ENCODE measurements around the gene GFRA4. TPM values are rescaled to one million over a fixed set of nuclear protein-coding genes. Genes with fewer than 3 reads are reported as not detected.
A peak's percentile ranks its signal among the peaks of the same experiment; 100 is the strongest.

The GFRA4 gene
- total RNA-seq, 6 experiments from 2014 or later = not detected

DNA sequence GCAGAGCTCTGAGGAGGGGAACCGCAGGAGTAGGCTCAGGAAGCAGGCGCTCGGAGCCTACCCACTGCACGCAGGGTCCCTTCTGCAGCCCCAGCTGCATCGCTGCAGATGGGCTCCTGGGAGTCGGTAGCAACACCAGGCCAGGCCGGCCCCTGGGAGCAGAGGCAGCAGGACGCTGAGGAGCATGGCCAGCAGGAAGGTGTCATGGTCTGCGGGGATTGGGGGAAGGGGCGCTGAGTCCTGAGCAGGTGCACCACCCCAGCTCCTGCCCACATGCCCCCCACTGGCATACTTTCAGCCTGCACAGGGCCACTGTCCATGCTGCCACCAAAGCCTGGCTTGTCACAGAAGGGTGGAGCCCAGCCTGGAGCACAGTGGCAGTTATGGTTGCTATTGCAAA, 7.7 kb upstream of the GFRA4 start:
- DNase-seq = no peak
- Mint-ChIP-seq H3K4me1 (ENCODE audit: low read depth) (peaks cover 11% of the 10 kb centered on the region), H3K27ac (no peak overlapping the region), H3K9me3 (no peaks in the 10 kb centered on the region), H3K36me3 (ENCODE audit: low read depth) (peaks cover 21% of the 10 kb centered on the region; the same call in 1 of the 2 replicates), H3K4me3 (no peak overlapping the region), H3K27me3 (ENCODE audit: insufficient read depth) (peaks cover 11% of the 10 kb centered on the region)
- TF ChIP-seq CTCF (IDR thresholded peaks at IDR 0.05) = no peak

- Mint-ChIP-seq H3K27ac (no peak overlapping the region; the same call in 1 of the 2 replicates), H3K4me3 (no peak overlapping the region), H3K4me1 (ENCODE audit: low read depth) (peaks cover 11% of the 10 kb centered on the region), H3K9me3 (no peaks in the 10 kb centered on the region), H3K27me3 (ENCODE audit: insufficient read depth) (peaks cover 12% of the 10 kb centered on the region), H3K36me3 (ENCODE audit: low read depth) (peaks cover 21% of the 10 kb centered on the region; the same call in 1 of the 2 replicates)
- DNase-seq = no peak
- TF ChIP-seq CTCF (IDR thresholded peaks at IDR 0.05) = peak; percentile 29; the same call in 1 of the 2 replicates
Measured at GRCh38 chr20:3670511-3670910, 7.3 kb upstream of the GFRA4 start.

DNA sequence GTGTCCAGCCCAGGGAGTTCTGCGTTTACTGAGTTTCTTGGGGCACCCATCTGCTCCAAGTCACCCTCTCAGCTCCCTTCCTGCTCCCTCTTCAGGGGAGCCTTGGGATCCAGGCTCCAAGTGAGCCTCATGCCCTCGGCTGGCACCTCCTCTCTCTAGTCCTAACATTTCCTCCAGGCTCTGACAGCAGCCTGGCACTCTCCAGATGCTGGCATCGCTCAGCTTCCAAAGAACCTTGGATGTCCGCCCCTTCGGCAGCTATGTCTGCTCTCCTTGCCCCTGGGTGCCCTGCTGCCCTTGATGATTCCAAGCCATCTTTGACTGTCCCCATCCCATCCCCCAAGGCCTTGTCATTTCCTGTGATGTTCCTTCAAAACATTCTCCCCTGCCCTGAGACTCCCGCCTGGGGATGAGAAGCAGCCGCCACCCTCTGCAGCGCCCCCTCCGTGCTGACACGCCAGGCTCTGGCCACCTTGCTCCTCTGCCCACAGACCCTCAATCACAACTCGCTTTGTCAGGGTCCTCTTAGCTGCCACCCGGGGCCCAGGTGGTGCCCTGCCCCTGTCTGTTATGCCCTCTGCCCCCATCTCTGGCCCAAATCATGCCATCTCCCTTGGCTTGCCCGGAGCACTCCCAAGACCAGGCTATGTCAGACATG, 6.6 kb upstream of the GFRA4 start:
- H3K4me3 Mint-ChIP-seq = no peak overlapping the region; the same call in 1 of the 2 replicates

GRCh38 chr20:3667434-3668037, 4.3 kb upstream of the GFRA4 start:
- peaks cover 16% of the 10 kb centered on the region; the same call in 1 of the 2 replicates for H3K36me3 Mint-ChIP-seq (ENCODE audit: low read depth)
- peak overlapping the region; percentile 52 for H3K27ac Mint-ChIP-seq
- peaks cover 11% of the 10 kb centered on the region for H3K4me1 Mint-ChIP-seq (ENCODE audit: low read depth)
- H3K9me3 Mint-ChIP-seq = no peaks in the 10 kb centered on the region
- H3K27me3 Mint-ChIP-seq (ENCODE audit: insufficient read depth) = peaks cover 18% of the 10 kb centered on the region
- no peak overlapping the region for H3K4me3 Mint-ChIP-seq
- no peak for DNase-seq
- TF ChIP-seq CTCF (IDR thresholded peaks at IDR 0.05) = no peak

More for the DNA sequence above, 6.6 kb upstream of the GFRA4 start:
- Mint-ChIP-seq H3K9me3 (no peaks in the 10 kb centered on the region), H3K27me3 (ENCODE audit: insufficient read depth) (peaks cover 14% of the 10 kb centered on the region), H3K36me3 (ENCODE audit: low read depth) (peaks cover 16% of the 10 kb centered on the region; the same call in 1 of the 2 replicates), H3K4me1 (ENCODE audit: low read depth) (peaks cover 11% of the 10 kb centered on the region), H3K27ac (peak overlapping the region; percentile 57)
- no peak for TF ChIP-seq CTCF (IDR thresholded peaks at IDR 0.05)
- no peak for DNase-seq

DNA sequence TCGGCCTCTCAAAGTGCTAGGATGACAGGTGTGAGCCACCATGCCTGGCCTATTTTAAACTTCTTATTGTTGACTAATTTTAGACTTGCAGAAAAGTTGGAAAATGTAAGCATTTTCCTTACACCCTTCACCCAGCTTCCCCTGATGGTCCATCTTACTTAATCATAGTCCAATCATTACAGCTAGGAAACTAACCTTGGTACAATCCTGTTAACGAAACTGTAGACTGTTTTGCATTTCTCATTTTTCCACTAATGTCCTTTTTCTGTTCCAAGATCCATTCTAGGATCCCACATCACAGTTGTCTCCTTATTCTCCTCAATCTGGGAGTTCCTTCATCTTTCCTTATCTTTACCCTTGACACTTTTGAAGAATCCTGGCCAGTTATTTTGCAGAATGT, 659 bp upstream of the GFRA4 start:
- Mint-ChIP-seq H3K27ac (no peak overlapping the region), H3K4me3 (no peak overlapping the region)
- TF ChIP-seq CTCF (IDR thresholded peaks at IDR 0.05) = no peak

More for the DNA sequence above, 659 bp upstream of the GFRA4 start:
- no peaks in the 10 kb centered on the region for H3K9me3 Mint-ChIP-seq
- peaks cover 5% of the 10 kb centered on the region; the same call in 1 of the 2 replicates for H3K36me3 Mint-ChIP-seq (ENCODE audit: low read depth)
- no peak for DNase-seq
- H3K4me1 Mint-ChIP-seq (ENCODE audit: low read depth) = peaks cover 3% of the 10 kb centered on the region; the same call in 1 of the 2 replicates
- H3K27me3 Mint-ChIP-seq (ENCODE audit: insufficient read depth) = peaks cover 37% of the 10 kb centered on the region
